Rectal smooth muscle tissue (tissue), 1 donor: ENCODE results near the gene PXDN.
"Not testable (repeated sequence)": the region's sequence is repeated elsewhere in the genome, so short reads cannot be mapped to it uniquely, and the experiment has no call there.

Experiments used
- H3K27ac ChIP-seq: one replicate; pipeline ENCODE4 v1.7.0; 2013; ENCODE audit warnings: low read depth, low read length, inconsistent platforms
- H3K27me3 ChIP-seq: one replicate; pipeline ENCODE4 v1.7.0; 2013; ENCODE audit warnings: low read length; ENCODE audit not compliant: control insufficient read depth, insufficient read depth
- H3K36me3 ChIP-seq: one replicate; pipeline ENCODE4 v1.7.0; 2013; ENCODE audit warnings: low read length; ENCODE audit not compliant: control insufficient read depth, insufficient read depth
- H3K4me1 ChIP-seq: one replicate; pipeline ENCODE4 v1.7.0; 2013; ENCODE audit warnings: low read length; ENCODE audit not compliant: control insufficient read depth, insufficient read depth
- H3K4me3 ChIP-seq: one replicate; pipeline ENCODE4 v1.7.0; 2013; ENCODE audit warnings: low read length
- H3K9ac ChIP-seq: one replicate; pipeline ENCODE4 v1.7.0; 2013; ENCODE audit warnings: low read length

PXDN gene

GRCh38 chr2:1627628-1628381 is 116.5 kb downstream of the PXDN start:
- no peak overlapping the region for H3K27ac ChIP-seq
- H3K36me3 ChIP-seq, result no peaks in the 10 kb centered on the region
- H3K4me3 ChIP-seq, result no peak overlapping the region
- peaks cover 7% of the 10 kb centered on the region for H3K4me1 ChIP-seq
- no peak overlapping the region for H3K9ac ChIP-seq
- no peaks in the 10 kb centered on the region for H3K27me3 ChIP-seq

GRCh38 chr2:1626271-1626681 is 118.0 kb downstream of the PXDN start:
- no peaks in the 10 kb centered on the region for H3K27me3 ChIP-seq
- no peaks in the 10 kb centered on the region for H3K36me3 ChIP-seq
- H3K4me3 ChIP-seq, result no peak overlapping the region
- no peak overlapping the region for H3K9ac ChIP-seq
- no peak overlapping the region for H3K27ac ChIP-seq
- H3K4me1 ChIP-seq, result peaks cover 7% of the 10 kb centered on the region

GRCh38 chr2:1625281-1626001 is 118.9 kb downstream of the PXDN start:
- H3K27ac ChIP-seq, result no peak overlapping the region
- H3K4me3 ChIP-seq, result no peak overlapping the region
- H3K9ac ChIP-seq, result no peak overlapping the region
- no peaks in the 10 kb centered on the region for H3K36me3 ChIP-seq
- no peaks in the 10 kb centered on the region for H3K27me3 ChIP-seq
- H3K4me1 ChIP-seq, result peaks cover 7% of the 10 kb centered on the region

GRCh38 chr2:1623906-1624445 is 120.3 kb downstream of the PXDN start:
- Histone ChIP-seq H3K27ac (no peak overlapping the region), H3K36me3 (no peaks in the 10 kb centered on the region), H3K4me3 (no peak overlapping the region), H3K4me1 (peaks cover 7% of the 10 kb centered on the region), H3K27me3 (no peaks in the 10 kb centered on the region), H3K9ac (no peak overlapping the region)

- Histone ChIP-seq H3K9ac (no peak overlapping the region), H3K27me3 (no peaks in the 10 kb centered on the region), H3K36me3 (no peaks in the 10 kb centered on the region), H3K4me1 (peaks cover 7% of the 10 kb centered on the region), H3K27ac (no peak overlapping the region), H3K4me3 (no peak overlapping the region)
These were observed 121.7 kb downstream of the PXDN start for GRCh38 chr2:1622521-1623200.

GRCh38 chr2:1621976-1622375 is 122.3 kb downstream of the PXDN start:
- not testable (repeated sequence) for H3K9ac ChIP-seq, H3K36me3 ChIP-seq, H3K4me3 ChIP-seq, H3K27me3 ChIP-seq, H3K27ac ChIP-seq, H3K4me1 ChIP-seq

- H3K27ac ChIP-seq, result no peak overlapping the region
- peaks cover 7% of the 10 kb centered on the region for H3K4me1 ChIP-seq
- H3K4me3 ChIP-seq, result no peak overlapping the region
- H3K9ac ChIP-seq, result no peak overlapping the region
- H3K36me3 ChIP-seq, result no peaks in the 10 kb centered on the region
- no peaks in the 10 kb centered on the region for H3K27me3 ChIP-seq
These were observed 122.8 kb downstream of the PXDN start for GRCh38 chr2:1621501-1621900.

GRCh38 chr2:1621041-1621440 is 123.3 kb downstream of the PXDN start:
- H3K4me1 ChIP-seq, result peaks cover 7% of the 10 kb centered on the region
- H3K4me3 ChIP-seq, result no peak overlapping the region
- H3K27me3 ChIP-seq, result no peaks in the 10 kb centered on the region
- H3K36me3 ChIP-seq, result no peaks in the 10 kb centered on the region
- no peak overlapping the region for H3K27ac ChIP-seq
- no peak overlapping the region for H3K9ac ChIP-seq

DNA sequence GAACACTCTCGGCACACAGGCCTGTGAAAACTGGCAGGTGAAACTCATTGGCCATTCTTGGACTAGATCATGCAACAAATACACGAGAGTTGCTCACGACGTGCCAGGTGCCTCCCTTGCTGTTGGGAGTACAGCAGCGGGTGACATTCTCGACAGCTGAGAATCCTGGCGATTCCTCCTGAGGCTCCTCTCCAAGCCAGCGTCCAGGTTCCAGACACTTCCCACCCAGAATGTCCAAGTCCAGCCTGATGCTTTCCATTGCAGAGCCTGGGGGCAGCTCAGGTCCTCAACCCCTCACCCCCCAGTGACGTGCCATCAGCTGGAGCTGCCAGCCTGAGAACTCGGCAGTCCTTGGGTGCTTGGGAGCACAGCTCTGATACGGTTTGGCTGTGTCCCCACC is 124.2 kb downstream of the PXDN start:
- Histone ChIP-seq H3K36me3 (no peaks in the 10 kb centered on the region), H3K4me1 (no peaks in the 10 kb centered on the region), H3K4me3 (no peak overlapping the region), H3K9ac (no peak overlapping the region), H3K27me3 (no peaks in the 10 kb centered on the region), H3K27ac (no peak overlapping the region)

DNA sequence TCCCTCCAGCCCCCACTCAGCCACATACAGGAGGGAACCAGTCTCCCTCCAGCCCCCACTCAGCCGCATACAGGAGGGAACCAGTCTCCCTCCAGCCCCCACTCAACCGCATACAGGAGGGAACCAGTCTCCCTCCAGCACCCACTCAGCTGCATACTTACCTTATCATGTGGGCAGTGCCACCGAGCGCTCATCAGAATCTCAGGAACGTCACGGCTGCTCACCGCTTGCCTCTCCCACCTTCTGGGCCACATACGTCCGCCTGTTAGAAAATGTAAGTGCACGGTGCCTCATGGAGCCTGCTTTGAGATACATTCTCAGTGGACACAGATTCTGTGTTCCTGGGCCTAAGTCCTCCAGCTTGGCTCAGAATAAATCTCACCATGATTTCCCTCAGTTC is 124.8 kb downstream of the PXDN start:
- no peak overlapping the region for H3K4me3 ChIP-seq
- no peak overlapping the region for H3K27ac ChIP-seq
- H3K9ac ChIP-seq, result no peak overlapping the region
- no peaks in the 10 kb centered on the region for H3K4me1 ChIP-seq
- H3K27me3 ChIP-seq, result no peaks in the 10 kb centered on the region
- H3K36me3 ChIP-seq, result no peaks in the 10 kb centered on the region

DNA sequence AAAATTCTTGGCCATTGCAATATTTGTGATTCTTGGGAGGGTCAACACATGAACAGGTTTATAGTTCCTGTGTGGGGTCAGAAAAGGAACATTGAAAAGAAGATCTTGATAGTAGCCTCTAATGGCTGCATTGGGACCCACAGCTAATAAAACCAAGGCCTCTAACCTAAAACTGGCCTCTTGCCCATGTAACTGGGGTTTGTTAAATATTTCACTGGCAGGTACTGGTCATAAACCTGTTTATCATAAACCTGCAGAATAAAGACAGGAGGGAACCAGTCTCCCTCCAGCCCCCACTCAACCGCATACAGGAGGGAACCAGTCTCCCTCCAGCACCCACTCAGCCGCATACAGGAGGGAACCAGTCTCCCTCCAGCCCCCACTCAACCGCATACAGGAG is 125.3 kb downstream of the PXDN start:
- Histone ChIP-seq H3K4me1 (no peaks in the 10 kb centered on the region), H3K4me3 (no peak overlapping the region), H3K36me3 (no peaks in the 10 kb centered on the region), H3K9ac (no peak overlapping the region), H3K27ac (no peak overlapping the region), H3K27me3 (no peaks in the 10 kb centered on the region)

GRCh38 chr2:1618191-1618961 is 125.9 kb downstream of the PXDN start:
- no peaks in the 10 kb centered on the region for H3K27me3 ChIP-seq
- H3K36me3 ChIP-seq, result no peaks in the 10 kb centered on the region
- H3K4me3 ChIP-seq, result no peak overlapping the region
- H3K9ac ChIP-seq, result no peak overlapping the region
- H3K4me1 ChIP-seq, result no peaks in the 10 kb centered on the region
- no peak overlapping the region for H3K27ac ChIP-seq
